Endothelial cell of umbilical vein (primary cell): ENCODE measurements around the gene INTS1. TPM values are rescaled to one million over a fixed set of nuclear protein-coding genes. Genes with fewer than 3 reads are reported as not detected.

Experiments
- BruUV-seq: library from RNA; stranded (reverse); fragments of 400-500 nt; replicated peaks from 2 replicates; lab custom pipeline; 2021; lab: Mats Ljungman, UMichigan
- CTCF ChIA-PET: fragments of 300-600, 350-600 bp; sonication (Branson Sonifier 250); formaldehyde crosslinking; loops from one replicate; lab custom pipeline; 2021; ENCODE audit warnings: antibody characterized with exemption, inconsistent platforms; lab: Charles Lee
- POLR2A ChIA-PET: fragments of 300-600, 350-600 bp; sonication (Branson Sonifier 250); formaldehyde crosslinking; loops from one replicate; lab custom pipeline; 2021; ENCODE audit warnings: antibody characterized with exemption, inconsistent platforms; lab: Charles Lee
- DNase-seq: peaks from one replicate; pipeline ENCODE4 v3.0.0-alpha.2; 2011; ENCODE audit warnings: low read depth, low spot score
- FAIRE-seq: peaks from 2 replicates; lab custom pipeline; 2011; peaks lifted over from hg19 to GRCh38; lab: Jason Lieb, UNC
- H2AFZ ChIP-seq: 2 replicates; pipeline ENCODE4 v1.6.0; 2012; ENCODE audit warnings: low read depth, low read length, control low read depth, inconsistent platforms
- H3K27ac ChIP-seq: 2 replicates; pipeline ENCODE4 v1.5.1; 2011; ENCODE audit warnings: low read depth, mild to moderate bottlenecking, control low read depth, low read length, moderate library complexity; ENCODE audit not compliant: insufficient read depth
- H3K27me3 ChIP-seq, 2 experiments: 2 replicates each; pipeline versions ENCODE4 v1.6.0 to v1.6.1; 2011; ENCODE audit warnings: low read length in 2 of 2, mixed read lengths in 1 of 2; ENCODE audit not compliant: control insufficient read depth in 2 of 2, insufficient read depth in 2 of 2
- H3K36me3 ChIP-seq, 2 experiments: 2 replicates in 1 of 2; 3 replicates in 1 of 2; pipeline ENCODE4 v1.5.1; 2011; ENCODE audit warnings: low read length in 2 of 2, mild to moderate bottlenecking in 1 of 2, moderate library complexity in 1 of 2; ENCODE audit not compliant: control insufficient read depth in 2 of 2, insufficient read depth in 2 of 2; ENCODE audit errors: extremely low read depth in 1 of 2
- H3K4me1 ChIP-seq: 3 replicates; pipeline ENCODE4 v1.5.1; 2011; ENCODE audit warnings: mild to moderate bottlenecking, low read length; ENCODE audit not compliant: control insufficient read depth, insufficient read depth; ENCODE audit errors: extremely low read depth
- H3K4me2 ChIP-seq: 2 replicates; pipeline ENCODE4 v1.6.1; 2011; ENCODE audit warnings: low read length, control low read depth, mixed read lengths; ENCODE audit not compliant: insufficient read depth
- H3K4me3 ChIP-seq, 3 experiments: fragments of 200-600 bp in 1 of 3; sonication (generic), shearing (Covaris generic) in 1 of 3; replicated peaks in 1 of 3; 2 replicates each; pipeline ENCODE4 v1.5.1; 2011 to 2016; ENCODE audit warnings: control low read depth in 3 of 3, low read length in 3 of 3, mild to moderate bottlenecking in 2 of 3, inconsistent platforms in 1 of 3, low read depth in 1 of 3, moderate library complexity in 1 of 3; ENCODE audit not compliant: insufficient read depth in 1 of 3
- H3K79me2 ChIP-seq: 2 replicates; pipeline ENCODE4 v1.6.0; 2012; ENCODE audit warnings: low read length, inconsistent platforms; ENCODE audit not compliant: control insufficient read depth, insufficient read depth
- H3K9ac ChIP-seq: replicated peaks from 2 replicates; pipeline ENCODE3; 2011; ENCODE audit warnings: low read length, control low read depth; ENCODE audit not compliant: insufficient read depth; ENCODE audit errors: extremely low read depth
- H3K9me1 ChIP-seq: replicated peaks from 3 replicates; pipeline ENCODE4 v1.6.0; 2011; ENCODE audit warnings: mild to moderate bottlenecking, low read length; ENCODE audit not compliant: control insufficient read depth, insufficient read depth; ENCODE audit errors: extremely low read depth
- H3K9me3 ChIP-seq: replicated peaks from 2 replicates; pipeline ENCODE4 v1.5.1; 2012; ENCODE audit warnings: low read length, inconsistent platforms; ENCODE audit not compliant: control insufficient read depth, insufficient read depth
- H4K20me1 ChIP-seq: replicated peaks from 2 replicates; pipeline ENCODE3; 2011; ENCODE audit warnings: mild to moderate bottlenecking, low read length; ENCODE audit not compliant: control insufficient read depth, insufficient read depth; ENCODE audit errors: extremely low read depth
- CTCF ChIP-seq, 2 donors: IDR thresholded peaks; 1 replicate in 1 of 2; 2 replicates in 1 of 2; pipeline ENCODE4 v1.5.1; 2011; ENCODE audit warnings: low read length in 2 of 2, mild to moderate bottlenecking in 2 of 2, moderate library complexity in 2 of 2, control low read depth in 1 of 2, inconsistent platforms in 1 of 2, low read depth in 1 of 2; ENCODE audit not compliant: insufficient read depth in 1 of 2; ENCODE audit errors: extremely low read depth in 1 of 2
- GATA2 ChIP-seq: IDR thresholded peaks from 2 replicates; pipeline ENCODE4 v1.7.0; 2011; ENCODE audit warnings: low read depth, mild to moderate bottlenecking, moderate library complexity, mixed read lengths, low read length; ENCODE audit not compliant: insufficient read length, insufficient read depth
- JUN ChIP-seq: IDR thresholded peaks from 2 replicates; pipeline ENCODE4 v1.6.1; 2011; ENCODE audit warnings: borderline replicate concordance, low read depth; ENCODE audit not compliant: insufficient read length, insufficient read depth
- MYC ChIP-seq: IDR thresholded peaks from one replicate; pipeline ENCODE4 v1.6.1; 2011; ENCODE audit warnings: mild to moderate bottlenecking, low read depth, low read length
- POLR2A ChIP-seq: IDR thresholded peaks from 2 replicates; pipeline ENCODE4 v1.6.1; 2012; ENCODE audit warnings: low read depth, mild to moderate bottlenecking, control low read depth, low read length
- POLR2AphosphoS5 ChIP-seq: IDR thresholded peaks from 2 replicates; pipeline ENCODE4 v1.6.1; 2012; ENCODE audit warnings: low read depth, mild to moderate bottlenecking, control low read depth, low read length, moderate library complexity; ENCODE audit not compliant: insufficient read depth
- dilution Hi-C: fragments of 300-500 bp; cut with MboI; formaldehyde crosslinking; loops from one replicate; pipeline ENCODE4 v1.15.0; 2019; ENCODE audit warnings: low sequenced_read_pairs; ENCODE audit not compliant: extremely low pct_ligation_motif_present
- intact Hi-C: fragments of 100-400 bp; cut with micrococcal nuclease; formaldehyde crosslinking; loops from one replicate; pipeline ENCODE4 v1.10.0; 2022
- polyA plus RNA-seq, 4 experiments: library from polyadenylated mRNA; depleted of rRNA in 3 of 4; stranded (reverse) in 3 of 4; unstranded in 1 of 4; fragments of >200 nt; gene quantifications; 2 replicates each; pipeline versions ENCODE4 v1.2.1 to v1.2.3, GENCODE V29; 2011 to 2012; ENCODE audit warnings: missing spikeins in 1 of 4
- total RNA-seq: library from RNA; stranded (reverse); gene quantifications from 2 replicates; pipeline ENCODE4 v1.2.3, GENCODE V29; 2021
- TF ChIP-seq, protein P1 (sequence below): IDR thresholded peaks from 2 replicates; pipeline ENCODE4 v1.6.1; 2011; ENCODE audit not compliant: insufficient read depth, insufficient read length

Gene INTS1
- total and polyA plus RNA-seq, 2 donors (not counting 3 experiments of a cell fraction or from before 2014, with no cell fraction given) = 57.8 to 116 TPM

DNA sequence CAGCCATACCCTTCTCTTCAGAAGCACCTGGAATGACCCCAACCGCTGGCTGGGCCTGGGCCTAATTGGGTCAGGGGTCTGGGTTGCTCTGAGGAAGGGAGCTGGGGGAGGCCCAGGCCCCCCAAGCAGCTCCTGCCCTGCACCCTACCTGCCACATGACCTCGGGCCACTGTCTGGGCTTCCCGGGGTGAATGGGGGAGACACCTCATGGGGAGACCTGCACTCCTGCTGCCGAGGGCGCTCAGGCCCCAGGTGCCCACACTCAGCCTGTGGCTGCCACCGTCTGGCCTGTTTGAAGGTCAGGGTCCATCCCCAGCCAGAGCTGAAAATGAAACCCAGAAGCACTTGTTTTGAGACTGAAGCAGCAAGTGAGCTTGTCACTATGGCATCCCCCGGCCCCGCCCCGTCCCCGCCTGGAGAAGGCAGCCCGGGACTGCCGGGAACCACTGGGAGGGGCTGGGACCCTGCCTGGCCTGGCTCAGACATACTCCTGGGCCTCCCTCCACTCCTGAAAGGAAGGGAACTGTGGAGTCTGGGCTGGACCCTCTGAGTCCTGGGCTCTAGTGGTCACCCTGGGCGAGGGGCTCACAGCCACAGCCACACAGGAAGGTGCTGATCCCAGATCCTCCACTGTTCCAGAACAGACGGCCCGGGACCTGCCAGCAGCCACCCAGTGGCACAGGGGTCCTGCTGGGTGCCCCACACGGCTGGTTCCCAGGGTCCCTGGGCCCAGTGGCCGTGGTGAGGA is 37.5 kb downstream of the INTS1 start:
- Histone ChIP-seq H3K79me2 (no peaks in the 10 kb centered on the region), H3K4me2 (no peak overlapping the region), H2AFZ (no peak overlapping the region), H3K9me1 (no peaks in the 10 kb centered on the region), H3K4me3 (no peak overlapping the region), H3K9ac (no peak overlapping the region), H3K27me3 (no peaks in the 10 kb centered on the region), H3K4me1 (no peaks in the 10 kb centered on the region), H3K27ac (no peak overlapping the region), H3K36me3 (peaks cover 6 to 15% of the 10 kb centered on the region in 2 experiments), H4K20me1 (no peaks in the 10 kb centered on the region), H3K9me3 (no peaks in the 10 kb centered on the region)
- dilution Hi-C loops = no loop called here
- peak; percentile 20 for DNase-seq
- ChIA-PET POLR2A (no interaction called here), CTCF (interaction anchor here (1.4 kb wide), 1 partner anchor 34 kb away, joined by 4 read pairs; no protein-coding TSS in a partner anchor)
- no TSS peak for BruUV-seq
- no peak for FAIRE-seq
- intact Hi-C loops = no loop called here
- TF ChIP-seq POLR2A = no peak
- no peak for TF ChIP-seq GATA2
- TF ChIP-seq, protein P1, sequence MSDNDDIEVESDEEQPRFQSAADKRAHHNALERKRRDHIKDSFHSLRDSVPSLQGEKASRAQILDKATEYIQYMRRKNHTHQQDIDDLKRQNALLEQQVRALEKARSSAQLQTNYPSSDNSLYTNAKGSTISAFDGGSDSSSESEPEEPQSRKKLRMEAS = no peak
- no peak for TF ChIP-seq JUN
- peak; percentile 25 for TF ChIP-seq POLR2AphosphoS5

GRCh38 chr7:1464694-1465093 is 39.5 kb downstream of the INTS1 start:
- no TSS peak for BruUV-seq
- H3K4me1 ChIP-seq = peaks cover 14% of the 10 kb centered on the region
- dilution Hi-C loops = no loop called here

More at GRCh38 chr7:1464694-1465093, 39.5 kb downstream of the INTS1 start:
- no peak for FAIRE-seq
- Histone ChIP-seq H3K9me3 (no peaks in the 10 kb centered on the region), H3K36me3 (peaks cover 0 to 1% of the 10 kb centered on the region in 2 experiments), H3K27me3 (no peaks in the 10 kb centered on the region), H3K9ac (no peak overlapping the region), H3K9me1 (no peaks in the 10 kb centered on the region), H3K4me2 (no peak overlapping the region), H2AFZ (no peak overlapping the region), H4K20me1 (no peaks in the 10 kb centered on the region), H3K4me3 (no peak overlapping the region), H3K79me2 (no peaks in the 10 kb centered on the region), H3K27ac (no peak overlapping the region)
- intact Hi-C loops = no loop called here
- DNase-seq = no peak
- CTCF ChIA-PET = interaction anchor here (1.1 kb wide), 1 partner anchor 10 kb away, joined by 6 read pairs; no protein-coding TSS in a partner anchor
- POLR2A ChIA-PET = no interaction called here
- TF ChIP-seq GATA2 (no peak), CTCF (IDR thresholded peaks at IDR 0.05; ENCODE audit: extremely low read depth in 1 of 2, insufficient read depth in 1 of 2, low read depth in 1 of 2, low read length in 2 of 2) (no peak), POLR2AphosphoS5 (no peak), MYC (no peak)
